H9 (cell line): ENCODE data around the gene EFCAB6. TPM values are rescaled to one million over a fixed set of nuclear protein-coding genes. Genes with fewer than 3 reads are reported as not detected.

ENCODE experiments used
- DNase-seq: peaks from one replicate; pipeline ENCODE4 v3.0.0-alpha.2; 2017
- H2AFZ ChIP-seq: one replicate; pipeline ENCODE4 v1.6.1; 2013; ENCODE audit warnings: mild to moderate bottlenecking, low read length, control low read depth, moderate library complexity
- H2AK5ac ChIP-seq: 2 replicates; pipeline ENCODE4 v1.6.1; 2013; ENCODE audit warnings: low read length, control low read depth, mixed read lengths; ENCODE audit not compliant: insufficient read length
- H2BK120ac ChIP-seq: one replicate; pipeline ENCODE4 v1.6.1; 2013; ENCODE audit warnings: low read depth, mild to moderate bottlenecking, low read length, control low read depth, inconsistent platforms; ENCODE audit not compliant: poor library complexity, severe bottlenecking
- H2BK12ac ChIP-seq: 2 replicates; pipeline ENCODE4 v1.6.1; 2013; ENCODE audit warnings: low read length, control low read depth, mixed read lengths, low read depth; ENCODE audit not compliant: insufficient read length
- H2BK15ac ChIP-seq: 2 replicates; pipeline ENCODE4 v1.6.1; 2013; ENCODE audit warnings: low read depth, low read length, control low read depth
- H2BK20ac ChIP-seq: one replicate; pipeline ENCODE4 v1.6.1; 2013; ENCODE audit warnings: low read depth, mild to moderate bottlenecking, low read length, control low read depth, inconsistent platforms; ENCODE audit not compliant: poor library complexity, severe bottlenecking
- H2BK5ac ChIP-seq: 2 replicates; pipeline ENCODE4 v1.6.1; 2013; ENCODE audit warnings: low read length, control low read depth, mixed read lengths; ENCODE audit not compliant: insufficient read length
- H3K14ac ChIP-seq: 2 replicates; pipeline ENCODE4 v1.6.1; 2013; ENCODE audit warnings: low read length, control low read depth; ENCODE audit not compliant: insufficient read depth
- H3K18ac ChIP-seq: 2 replicates; pipeline ENCODE4 v1.6.1; 2013; ENCODE audit warnings: low read depth, mild to moderate bottlenecking, mixed read lengths, low read length, control low read depth; ENCODE audit not compliant: insufficient read length
- H3K23ac ChIP-seq: 2 replicates; pipeline ENCODE4 v1.6.1; 2013; ENCODE audit warnings: low read length, control low read depth, mixed read lengths, low read depth; ENCODE audit not compliant: insufficient read length
- H3K23me2 ChIP-seq: 2 replicates; pipeline ENCODE4 v1.6.1; 2013; ENCODE audit warnings: low read depth, mild to moderate bottlenecking, mixed read lengths, low read length, control low read depth; ENCODE audit not compliant: insufficient read length, poor library complexity, severe bottlenecking
- H3K27ac ChIP-seq: 2 replicates; pipeline ENCODE4 v1.5.1; 2013; ENCODE audit warnings: low read length, control low read depth, mixed read lengths, low read depth; ENCODE audit not compliant: insufficient read length
- H3K27me3 ChIP-seq: 2 replicates; pipeline ENCODE4 v1.6.1; 2013; ENCODE audit warnings: low read length, control low read depth, inconsistent platforms; ENCODE audit not compliant: insufficient read depth
- H3K4ac ChIP-seq: 2 replicates; pipeline ENCODE4 v1.6.1; 2013; ENCODE audit warnings: low read depth, mild to moderate bottlenecking, control low read depth, inconsistent platforms, low read length, moderate library complexity
- H3K4me1 ChIP-seq: 2 replicates; pipeline ENCODE4 v1.6.1; 2013; ENCODE audit warnings: low read length, control low read depth, inconsistent platforms; ENCODE audit not compliant: insufficient read depth
- H3K4me2 ChIP-seq: 2 replicates; pipeline ENCODE4 v1.6.1; 2013; ENCODE audit warnings: low read length, control low read depth, mixed read lengths; ENCODE audit not compliant: insufficient read length, insufficient read depth
- H3K56ac ChIP-seq: 2 replicates; pipeline ENCODE4 v1.6.1; 2013; ENCODE audit warnings: low read depth, mild to moderate bottlenecking, mixed read lengths, low read length, control low read depth; ENCODE audit not compliant: insufficient read length
- H3K79me1 ChIP-seq: 2 replicates; pipeline ENCODE4 v1.6.1; 2013; ENCODE audit warnings: low read depth, mild to moderate bottlenecking, moderate library complexity, low read length, control low read depth, inconsistent platforms; ENCODE audit not compliant: insufficient read depth, poor library complexity, severe bottlenecking
- H3K79me2 ChIP-seq: 2 replicates; pipeline ENCODE4 v1.6.1; 2013; ENCODE audit warnings: low read length, control low read depth, inconsistent platforms; ENCODE audit not compliant: insufficient read depth
- H3K9ac ChIP-seq: 2 replicates; pipeline ENCODE4 v1.6.1; 2013; ENCODE audit warnings: low read length, control low read depth, mixed read lengths; ENCODE audit not compliant: insufficient read length; ENCODE audit errors: extremely low read depth
- H3K9me3 ChIP-seq: one replicate; pipeline ENCODE4 v1.6.1; 2013; ENCODE audit warnings: low read depth, low read length, inconsistent platforms; ENCODE audit not compliant: control insufficient read depth
- H3T11ph ChIP-seq: one replicate; pipeline ENCODE4 v1.6.1; 2013; ENCODE audit warnings: mild to moderate bottlenecking, low read length, control low read depth, inconsistent platforms
- H4K20me1 ChIP-seq: one replicate; pipeline ENCODE4 v1.6.1; 2013; ENCODE audit not compliant: control insufficient read depth, insufficient read length, insufficient read depth
- H4K5ac ChIP-seq: 2 replicates; pipeline ENCODE4 v1.6.1; 2013; ENCODE audit warnings: low read depth, mild to moderate bottlenecking, mixed read lengths, low read length, control low read depth; ENCODE audit not compliant: insufficient read length
- H4K8ac ChIP-seq: replicated peaks from 2 replicates; pipeline ENCODE4 v1.6.1; 2013; ENCODE audit warnings: low read length, control low read depth, mixed read lengths, low read depth; ENCODE audit not compliant: insufficient read length
- H4K91ac ChIP-seq: 2 replicates; pipeline ENCODE4 v1.6.1; 2013; ENCODE audit warnings: low read depth, mild to moderate bottlenecking, moderate library complexity, mixed read lengths, low read length, control low read depth; ENCODE audit not compliant: insufficient read length
- H3K27ac Mint-ChIP-seq, 3 experiments: 2 replicates in 2 of 3; 3 replicates in 1 of 3; pipeline ENCODE4 v1.8.0; 2020 to 2021; ENCODE audit warnings: mixed read lengths in 3 of 3, mild to moderate bottlenecking in 1 of 3, moderate library complexity in 1 of 3
- H3K27me3 Mint-ChIP-seq: 2 replicates; pipeline ENCODE4 v1.8.0; 2021; ENCODE audit warnings: low read depth, mild to moderate bottlenecking, moderate library complexity, mixed read lengths
- H3K36me3 Mint-ChIP-seq, 3 experiments: 2 replicates in 2 of 3; 3 replicates in 1 of 3; pipeline ENCODE4 v1.8.0; 2020 to 2021; ENCODE audit warnings: low read depth in 3 of 3, mixed read lengths in 3 of 3; ENCODE audit not compliant: insufficient read depth in 1 of 3
- H3K4me1 Mint-ChIP-seq, 2 experiments: 2 replicates each; pipeline ENCODE4 v1.8.0; 2020; ENCODE audit warnings: mixed read lengths in 2 of 2
- H3K4me3 Mint-ChIP-seq, 2 experiments: 2 replicates in 1 of 2; 3 replicates in 1 of 2; pipeline ENCODE4 v1.8.0; 2020 to 2021; ENCODE audit warnings: mild to moderate bottlenecking in 2 of 2, mixed read lengths in 2 of 2, moderate library complexity in 1 of 2
- H3K9me3 Mint-ChIP-seq, 2 experiments: 2 replicates in 1 of 2; 3 replicates in 1 of 2; pipeline ENCODE4 v1.8.0; 2020; ENCODE audit warnings: mild to moderate bottlenecking in 2 of 2, mixed read lengths in 2 of 2, moderate library complexity in 1 of 2
- WGBS: extraction: QIAGEN DNeasy Blood & Tissue Kit; methylation state at CpG from one replicate; pipeline ENCODE4 v1.1.7; 2013; ENCODE audit warnings: missing lambda C conversion rate, low lambda C conversion rate, mixed read lengths; ENCODE audit not compliant: insufficient read length; ENCODE audit errors: extremely low coverage; 5-methylcytosine and 5-hydroxymethylcytosine counted together
- total RNA-seq: library from RNA; stranded (reverse); gene quantifications from 2 replicates; pipeline ENCODE4 v1.2.1, GENCODE V29; 2021
- TF ChIP-seq, protein P1 (sequence below): fragments of 200-600 bp; sonication (generic); conservative IDR thresholded peaks from 3 replicates; pipeline ENCODE4 v1.8.0; 2021; ENCODE audit warnings: antibody characterized with exemption, mild to moderate bottlenecking

EFCAB6 gene
- total RNA-seq, 1 experiment from 2014 or later, result 0.31 TPM

DNA sequence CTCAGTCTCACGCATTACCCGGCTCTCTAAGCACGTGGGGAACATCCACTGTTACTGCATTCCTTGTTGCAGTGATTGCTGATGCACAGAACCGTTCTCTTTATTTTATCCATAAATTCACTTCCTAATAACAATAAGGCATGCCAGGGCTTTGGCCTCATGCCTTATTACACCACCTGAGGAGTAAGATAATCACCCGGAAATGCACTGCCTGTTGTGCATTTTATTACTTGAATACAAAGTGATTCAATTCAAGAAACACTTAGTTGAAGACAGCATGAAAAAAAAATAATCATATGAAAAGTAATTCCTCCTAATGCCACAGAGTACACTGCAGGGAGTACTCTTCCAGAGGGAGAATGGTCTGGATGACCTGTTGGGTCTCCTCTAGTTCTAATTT is 19.2 kb downstream of the EFCAB6 start:
- Mint-ChIP-seq H3K9me3 (no peaks in the 10 kb centered on the region; a peak in 1 of 5 replicates), H3K36me3 (no peaks in the 10 kb centered on the region), H3K4me3 (no peak overlapping the region), H3K27ac (no peak overlapping the region), H3K27me3 (peaks cover 6% of the 10 kb centered on the region), H3K4me1 (no peaks in the 10 kb centered on the region)
- H3K14ac ChIP-seq, result no peak overlapping the region
- H3K79me2 ChIP-seq, result no peaks in the 10 kb centered on the region
- no peak overlapping the region for H2BK12ac ChIP-seq
- no peaks in the 10 kb centered on the region for H4K20me1 ChIP-seq
- no peak overlapping the region for H3K9ac ChIP-seq
- H3K27ac ChIP-seq, result no peak overlapping the region
- H3K23me2 ChIP-seq, result peaks cover 3% of the 10 kb centered on the region
- no peaks in the 10 kb centered on the region for H3K79me1 ChIP-seq
- WGBS, result no CpG with 5 or more reads among the region's 5 CpGs
- no peak overlapping the region for H2AK5ac ChIP-seq
- H2BK5ac ChIP-seq, result no peak overlapping the region
- H4K91ac ChIP-seq, result no peak overlapping the region
- no peak overlapping the region for H3K4me2 ChIP-seq
- TF ChIP-seq, protein P1, sequence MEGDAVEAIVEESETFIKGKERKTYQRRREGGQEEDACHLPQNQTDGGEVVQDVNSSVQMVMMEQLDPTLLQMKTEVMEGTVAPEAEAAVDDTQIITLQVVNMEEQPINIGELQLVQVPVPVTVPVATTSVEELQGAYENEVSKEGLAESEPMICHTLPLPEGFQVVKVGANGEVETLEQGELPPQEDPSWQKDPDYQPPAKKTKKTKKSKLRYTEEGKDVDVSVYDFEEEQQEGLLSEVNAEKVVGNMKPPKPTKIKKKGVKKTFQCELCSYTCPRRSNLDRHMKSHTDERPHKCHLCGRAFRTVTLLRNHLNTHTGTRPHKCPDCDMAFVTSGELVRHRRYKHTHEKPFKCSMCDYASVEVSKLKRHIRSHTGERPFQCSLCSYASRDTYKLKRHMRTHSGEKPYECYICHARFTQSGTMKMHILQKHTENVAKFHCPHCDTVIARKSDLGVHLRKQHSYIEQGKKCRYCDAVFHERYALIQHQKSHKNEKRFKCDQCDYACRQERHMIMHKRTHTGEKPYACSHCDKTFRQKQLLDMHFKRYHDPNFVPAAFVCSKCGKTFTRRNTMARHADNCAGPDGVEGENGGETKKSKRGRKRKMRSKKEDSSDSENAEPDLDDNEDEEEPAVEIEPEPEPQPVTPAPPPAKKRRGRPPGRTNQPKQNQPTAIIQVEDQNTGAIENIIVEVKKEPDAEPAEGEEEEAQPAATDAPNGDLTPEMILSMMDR, result no peak
- no peak overlapping the region for H4K8ac ChIP-seq
- H3K4me1 ChIP-seq, result peaks cover 2% of the 10 kb centered on the region; the same call in 1 of the 2 replicates
- no peak overlapping the region for H3T11ph ChIP-seq
- no peak overlapping the region for H2BK15ac ChIP-seq
- H2BK120ac ChIP-seq, result no peak overlapping the region
- no peak overlapping the region for H2BK20ac ChIP-seq
- H3K56ac ChIP-seq, result no peak overlapping the region
- H3K18ac ChIP-seq, result no peak overlapping the region
- H2AFZ ChIP-seq, result no peak overlapping the region
- no peak for DNase-seq
- no peaks in the 10 kb centered on the region for H3K27me3 ChIP-seq
- no peak overlapping the region for H4K5ac ChIP-seq
- H3K23ac ChIP-seq, result no peak overlapping the region
- H3K4ac ChIP-seq, result no peak overlapping the region
- H3K9me3 ChIP-seq, result no peaks in the 10 kb centered on the region
